Stimulated activated CD4-positive, alpha-beta T cell treated with anti-CD3 and anti-CD28 coated beads, Interleukin-15, amount 100 ng/mL, for 24 hours (primary cell): ENCODE measurements around the gene ADIPOR2.

Source experiments
- DNase-seq: peaks from one replicate; pipeline ENCODE4 v3.0.0-alpha.2; 2020

ADIPOR2 gene

DNA sequence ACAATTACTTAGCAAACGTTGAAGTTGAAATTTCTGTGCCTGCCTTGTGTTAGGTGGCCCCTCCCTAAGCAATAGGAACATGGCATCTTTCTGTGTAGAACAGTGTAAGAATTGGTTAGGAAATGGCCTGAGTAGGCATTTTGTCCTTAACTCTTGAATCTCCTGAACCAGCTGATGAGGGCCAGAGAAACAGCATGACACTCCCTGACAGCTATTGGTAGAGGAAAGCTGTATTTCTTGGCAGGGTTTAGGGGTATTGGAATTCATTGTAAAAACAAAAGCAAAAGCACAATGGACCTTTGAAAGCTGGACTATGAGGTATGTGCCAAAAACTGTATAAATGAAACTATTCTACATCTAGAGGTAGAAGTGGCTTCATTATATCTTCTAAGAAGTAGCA is 88.9 kb downstream of the ADIPOR2 start:
- DNase-seq = no peak

- DNase-seq = no peak
These were observed 90.9 kb downstream of the ADIPOR2 start for GRCh38 chr12:1781772-1782171.

DNA sequence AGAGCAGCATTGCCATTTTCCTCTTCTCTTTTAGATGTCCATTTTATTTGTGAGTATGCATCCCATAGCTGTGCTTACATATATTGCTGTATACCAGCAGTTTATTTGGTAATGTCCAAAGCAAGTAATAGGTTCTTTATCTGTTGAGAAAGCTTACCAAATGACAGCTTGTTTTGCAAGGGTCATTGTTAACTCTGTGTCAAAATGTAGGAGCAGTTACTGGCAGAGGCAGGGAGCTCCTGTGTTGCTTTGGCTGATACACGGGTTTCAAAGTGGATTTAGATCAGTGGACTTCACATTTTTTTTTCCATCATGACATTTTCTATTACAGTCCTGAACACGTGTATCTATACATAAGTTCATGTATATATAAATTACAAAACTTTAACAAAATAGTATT is 91.3 kb downstream of the ADIPOR2 start:
- DNase-seq = no peak

GRCh38 chr12:1787714-1788113 is 96.8 kb downstream of the ADIPOR2 start:
- no peak for DNase-seq

- no peak for DNase-seq
These were observed 99.6 kb downstream of the ADIPOR2 start for GRCh38 chr12:1790444-1790843.

DNA sequence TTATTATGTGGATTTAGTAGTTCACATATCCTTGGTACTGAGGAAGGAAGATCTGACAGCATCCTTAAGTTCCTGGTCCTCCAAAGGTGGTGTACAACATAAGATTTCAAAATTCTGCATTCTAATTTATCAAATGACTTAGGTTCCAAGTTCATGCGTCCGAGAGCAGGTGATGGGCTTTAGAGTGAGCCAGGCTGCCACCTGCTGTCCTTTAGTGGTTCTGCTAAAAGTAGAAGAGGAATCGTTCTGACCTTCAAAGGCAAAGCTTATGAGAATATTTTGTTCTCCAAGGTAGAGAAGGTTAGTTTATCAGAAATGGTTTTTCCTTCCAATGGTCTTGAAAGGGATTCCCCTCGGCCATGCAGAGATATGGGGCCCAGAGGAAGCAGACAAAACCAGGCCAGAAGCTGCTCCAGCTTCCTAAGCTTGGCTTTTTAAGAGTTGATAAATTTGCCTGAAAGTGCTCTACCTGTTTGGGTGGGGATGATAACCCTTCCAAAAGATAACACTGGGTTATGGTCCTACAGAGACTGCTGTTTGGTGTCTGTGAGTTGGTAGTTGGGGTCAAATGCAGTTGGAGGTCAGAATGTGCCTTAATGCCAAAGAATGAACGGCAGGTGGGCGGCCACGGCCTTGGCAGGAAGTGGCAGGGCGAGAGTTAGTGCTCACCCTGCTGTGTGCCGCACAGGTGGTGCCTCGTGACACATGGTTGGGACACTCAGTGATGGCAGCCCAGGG is 100.4 kb downstream of the ADIPOR2 start:
- peak; percentile 72 for DNase-seq

- no peak for DNase-seq
These were observed 101.5 kb downstream of the ADIPOR2 start for GRCh38 chr12:1792406-1792805.

- no peak for DNase-seq
These were observed 102.7 kb downstream of the ADIPOR2 start for GRCh38 chr12:1793426-1794210.

- no peak for DNase-seq
These were observed 103.7 kb downstream of the ADIPOR2 start for GRCh38 chr12:1794440-1795090.

GRCh38 chr12:1795221-1795784 is 104.4 kb downstream of the ADIPOR2 start:
- no peak for DNase-seq

DNA sequence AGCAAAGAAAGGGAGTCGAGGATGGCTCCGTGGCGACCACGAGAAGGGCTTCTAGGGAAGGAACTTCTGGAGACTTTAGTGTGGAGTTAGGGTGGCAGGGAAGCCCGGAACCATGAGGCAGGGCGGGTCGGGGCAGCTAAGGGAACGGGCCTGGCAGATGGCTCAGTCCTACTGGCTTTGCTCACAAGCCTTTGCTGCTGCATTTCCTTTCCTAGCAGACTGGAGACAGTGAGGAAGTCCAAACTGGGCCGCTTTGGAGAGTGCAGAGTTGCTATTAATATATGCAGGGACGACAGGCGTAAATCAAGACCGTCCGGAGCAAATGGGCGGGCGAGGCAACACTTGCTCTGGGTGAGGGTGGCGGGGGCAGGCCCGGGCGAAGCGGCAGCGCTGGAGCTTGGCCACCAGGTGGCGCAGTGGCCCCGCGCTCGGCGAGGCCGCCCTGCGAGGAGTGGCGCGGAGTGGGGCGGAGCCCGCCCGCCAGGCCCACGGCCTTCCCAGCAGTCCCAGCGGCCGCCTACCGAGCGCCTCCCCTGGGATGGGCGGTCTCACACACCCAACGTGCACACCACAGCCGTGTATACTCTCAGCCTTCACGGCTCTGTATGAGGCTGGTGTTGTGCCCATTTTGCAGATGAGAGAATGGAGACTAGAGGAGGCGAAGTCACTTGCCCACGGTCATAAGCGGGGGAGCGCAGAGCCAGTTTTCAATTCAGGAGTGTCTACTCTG is 105.1 kb downstream of the ADIPOR2 start:
- DNase-seq = peak; percentile 96

DNA sequence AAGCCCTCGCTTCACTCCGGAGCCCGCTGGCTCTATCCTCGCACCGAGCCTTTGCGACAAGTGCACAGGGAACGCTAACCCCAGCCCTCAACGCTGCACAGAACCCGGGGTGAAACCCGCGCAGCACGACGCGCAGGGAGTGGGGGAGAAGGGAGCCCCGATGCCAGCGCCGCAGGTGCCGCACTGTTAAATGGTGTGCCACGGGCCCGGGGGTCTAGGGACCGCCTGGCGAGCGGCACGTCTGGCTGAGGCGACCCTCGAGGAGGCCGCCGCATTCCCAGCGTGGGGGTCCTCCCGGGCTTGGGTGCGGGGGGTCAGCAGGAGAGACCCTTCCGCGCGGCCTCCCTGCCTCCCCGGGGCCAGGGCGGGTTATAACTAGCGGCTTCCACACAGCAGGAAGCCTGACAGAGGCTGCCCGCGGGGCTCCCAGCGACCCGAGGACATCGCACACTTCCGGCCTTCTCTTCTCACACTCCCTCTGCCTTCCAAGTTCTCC is 105.7 kb downstream of the ADIPOR2 start:
- peak; percentile 68 for DNase-seq

- peak; percentile 78 for DNase-seq
These were observed 106.4 kb downstream of the ADIPOR2 start for GRCh38 chr12:1797011-1797901.

DNA sequence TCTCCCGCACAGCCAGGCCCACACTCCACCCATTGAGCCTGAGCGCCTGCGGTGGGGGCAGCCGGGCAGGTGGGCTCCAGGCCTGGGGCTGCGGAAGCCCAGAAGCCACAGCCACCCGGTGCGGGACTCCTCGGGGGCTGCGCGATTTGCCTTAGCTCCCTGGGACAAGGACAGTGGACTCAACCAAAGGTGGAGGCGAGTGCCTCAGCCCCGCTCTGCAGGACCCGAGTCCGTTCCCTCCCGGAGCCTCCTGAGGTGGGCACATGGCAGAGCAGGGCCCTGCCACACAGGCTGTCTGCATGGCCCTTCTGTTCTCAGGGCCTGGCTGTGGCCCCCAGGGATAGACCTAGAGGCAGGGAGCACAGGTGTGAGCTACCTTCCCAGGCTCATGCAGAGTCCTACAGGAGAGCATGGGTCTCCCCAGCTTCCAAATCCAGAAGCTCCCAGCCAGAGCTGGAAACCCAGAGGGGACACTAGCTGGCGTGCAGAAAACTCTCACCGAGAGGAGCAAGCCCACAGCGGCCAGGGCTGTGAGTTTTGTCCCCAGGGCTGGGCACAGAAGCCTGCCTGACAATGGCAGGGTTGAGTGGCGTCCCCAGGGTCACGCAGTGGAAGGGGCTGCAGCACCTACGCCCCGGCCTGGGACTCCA is 107.2 kb downstream of the ADIPOR2 start:
- DNase-seq = no peak

GRCh38 chr12:1798641-1799020 is 107.8 kb downstream of the ADIPOR2 start:
- no peak for DNase-seq

DNA sequence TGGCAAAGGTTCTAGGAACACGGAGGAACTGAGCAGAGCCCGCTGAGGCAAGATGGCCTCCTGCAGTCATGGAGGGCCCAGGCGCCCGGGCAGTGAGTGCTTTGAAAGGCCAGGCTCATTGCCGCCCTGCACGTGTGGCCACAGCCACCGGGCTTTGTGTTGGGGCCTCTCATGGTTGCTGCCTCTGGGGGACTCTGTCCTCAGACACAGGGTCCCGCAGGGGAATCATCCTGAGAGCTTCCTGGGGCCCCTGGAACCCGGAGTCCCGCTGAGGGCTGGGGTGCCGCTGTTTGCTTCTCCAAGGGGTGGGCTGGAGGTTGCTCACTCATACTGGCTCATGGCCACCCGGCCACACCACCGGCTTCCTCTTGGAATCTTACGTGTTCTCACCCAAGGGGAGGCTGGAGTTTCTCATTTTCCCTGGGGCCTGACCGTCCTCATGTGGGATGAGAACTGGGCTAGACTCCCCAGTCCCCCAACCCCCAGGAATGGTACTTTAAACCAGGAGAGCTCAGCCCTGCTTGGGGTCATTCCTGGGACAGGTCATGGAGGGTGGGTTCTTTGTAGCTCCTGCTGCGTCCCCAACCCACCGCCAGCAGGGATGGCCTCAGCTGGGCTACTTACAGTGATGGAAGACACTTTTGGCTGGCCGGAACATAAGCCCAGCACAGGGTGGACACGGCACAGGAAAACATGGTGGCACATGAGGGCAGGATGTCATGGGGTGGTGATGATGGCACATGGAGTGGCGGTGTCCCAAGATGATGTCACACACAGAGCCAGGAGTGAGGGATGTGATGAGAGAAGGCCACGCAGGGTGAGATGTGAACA is 108.4 kb downstream of the ADIPOR2 start:
- no peak for DNase-seq

- DNase-seq = no peak
These were observed 109.1 kb downstream of the ADIPOR2 start for GRCh38 chr12:1799882-1800400.

DNA sequence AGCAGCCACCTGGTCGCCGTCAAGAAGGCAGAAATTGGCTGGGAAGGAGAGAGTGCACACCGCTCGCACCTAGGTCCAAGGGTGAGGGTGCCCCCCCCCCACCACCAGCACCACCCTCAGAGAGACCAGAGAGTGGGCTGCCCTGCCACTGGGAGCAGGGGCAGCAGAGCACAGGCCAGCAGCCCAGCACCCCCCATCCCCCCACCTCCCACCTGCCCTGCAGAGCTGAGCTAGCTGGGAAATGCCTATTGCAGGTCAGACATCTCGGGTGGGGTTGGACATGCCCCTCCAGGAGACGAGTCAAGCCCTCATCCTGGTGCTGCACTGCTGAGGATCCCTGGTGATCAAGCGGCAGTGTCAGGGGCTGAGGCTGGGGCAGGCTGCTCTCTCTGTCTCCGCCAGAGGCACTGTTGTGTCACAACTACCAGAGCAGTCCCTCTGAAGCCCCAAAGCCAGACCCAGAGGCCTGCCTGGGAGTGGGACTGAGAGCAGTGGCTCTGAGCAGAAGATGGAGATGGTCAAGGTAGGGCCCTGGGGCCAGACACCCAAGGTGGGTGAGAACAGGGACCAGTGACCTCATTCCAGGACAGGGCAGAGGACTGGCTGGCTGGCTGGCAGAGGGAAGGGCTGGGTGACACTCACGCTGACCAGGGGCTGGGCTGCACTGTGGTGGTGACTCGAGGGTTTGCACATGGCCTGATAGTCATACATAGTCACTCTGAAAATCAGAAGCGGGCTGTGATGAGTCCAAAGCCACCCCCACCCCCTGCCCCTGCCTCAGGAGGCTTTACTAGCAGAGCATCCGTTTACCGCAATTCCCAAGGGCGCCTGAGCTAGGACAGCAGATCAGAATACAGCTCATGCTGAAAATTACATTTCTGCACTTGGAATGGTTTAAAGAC is 109.8 kb downstream of the ADIPOR2 start:
- no peak for DNase-seq
